ENCODE results near the gene DNAH10.

Gene DNAH10

DNA sequence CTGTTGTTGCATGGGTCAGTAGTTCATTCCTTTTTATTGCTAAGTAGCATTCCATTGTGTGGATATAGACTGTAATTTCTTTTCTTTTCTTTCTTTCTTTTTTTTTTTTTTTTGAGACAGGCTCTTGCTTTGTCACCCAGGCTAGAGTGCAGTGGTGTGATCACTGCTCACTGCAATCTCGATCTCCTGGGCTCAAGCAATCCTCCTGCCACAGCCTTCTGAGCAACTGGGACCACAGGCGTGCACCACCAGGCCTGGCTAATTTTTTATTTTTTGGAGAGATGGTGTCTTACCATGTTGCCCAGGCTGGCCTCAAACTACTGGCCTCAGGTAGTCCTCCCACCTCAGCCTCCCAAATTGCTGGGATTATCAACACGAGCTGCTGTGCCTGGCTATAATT, 44.8 kb upstream of the DNAH10 start:
- Histone ChIP-seq H3K9me3 (no peaks in the 10 kb centered on the region), H3K27me3 (no peaks in the 10 kb centered on the region), H3K27ac (no peak overlapping the region), H3K4me3 (no peak overlapping the region), H3K36me3 (peaks cover 6 to 26% (median 10%) of the 10 kb centered on the region in 3 donors), H3K4me1 (peaks cover 0 to 23% (median 14%) of the 10 kb centered on the region in 4 donors)
- no peak for DNase-seq
- intact Hi-C loops (cut with DNase I; ENCODE audit: low total_unique reads) = no loop called here
- TF ChIP-seq, protein P1, sequence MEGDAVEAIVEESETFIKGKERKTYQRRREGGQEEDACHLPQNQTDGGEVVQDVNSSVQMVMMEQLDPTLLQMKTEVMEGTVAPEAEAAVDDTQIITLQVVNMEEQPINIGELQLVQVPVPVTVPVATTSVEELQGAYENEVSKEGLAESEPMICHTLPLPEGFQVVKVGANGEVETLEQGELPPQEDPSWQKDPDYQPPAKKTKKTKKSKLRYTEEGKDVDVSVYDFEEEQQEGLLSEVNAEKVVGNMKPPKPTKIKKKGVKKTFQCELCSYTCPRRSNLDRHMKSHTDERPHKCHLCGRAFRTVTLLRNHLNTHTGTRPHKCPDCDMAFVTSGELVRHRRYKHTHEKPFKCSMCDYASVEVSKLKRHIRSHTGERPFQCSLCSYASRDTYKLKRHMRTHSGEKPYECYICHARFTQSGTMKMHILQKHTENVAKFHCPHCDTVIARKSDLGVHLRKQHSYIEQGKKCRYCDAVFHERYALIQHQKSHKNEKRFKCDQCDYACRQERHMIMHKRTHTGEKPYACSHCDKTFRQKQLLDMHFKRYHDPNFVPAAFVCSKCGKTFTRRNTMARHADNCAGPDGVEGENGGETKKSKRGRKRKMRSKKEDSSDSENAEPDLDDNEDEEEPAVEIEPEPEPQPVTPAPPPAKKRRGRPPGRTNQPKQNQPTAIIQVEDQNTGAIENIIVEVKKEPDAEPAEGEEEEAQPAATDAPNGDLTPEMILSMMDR (IDR thresholded peaks at IDR 0.05) = no peak

DNA sequence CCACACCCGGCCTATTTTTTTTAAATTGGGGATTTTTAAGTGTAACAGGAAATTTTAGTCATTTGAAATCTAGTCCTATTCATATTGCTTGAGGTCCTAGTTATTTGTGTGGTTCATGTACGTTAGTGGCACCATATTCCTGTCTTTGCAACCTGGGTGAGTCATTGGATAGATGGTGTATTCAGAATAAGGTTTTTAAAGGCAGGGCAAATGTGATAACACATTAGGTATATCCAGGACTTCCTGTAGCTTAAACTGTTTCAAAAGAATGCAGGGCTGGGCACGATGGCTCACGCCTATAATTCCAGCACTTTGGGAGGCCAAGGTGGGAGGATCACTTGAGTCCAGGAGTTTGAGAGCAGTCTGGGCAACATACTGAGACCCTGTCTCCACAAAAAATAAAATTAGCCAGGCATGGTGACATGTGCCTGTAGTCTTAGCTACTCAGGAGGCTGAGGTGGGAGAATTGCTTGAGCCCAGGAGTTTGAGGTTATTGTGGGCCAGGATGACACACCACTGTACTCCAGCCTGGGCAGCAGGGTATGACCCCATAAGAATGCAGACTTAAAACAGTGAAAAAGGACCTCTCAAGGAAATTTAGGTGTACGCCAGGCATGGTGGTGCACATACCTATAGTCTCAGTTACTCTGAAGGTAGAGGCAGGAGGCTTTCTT, 41.8 kb upstream of the DNAH10 start:
- Histone ChIP-seq H3K27ac (no peak overlapping the region), H3K27me3 (no peaks in the 10 kb centered on the region), H3K9me3 (no peaks in the 10 kb centered on the region), H3K36me3 (peaks cover 22 to 53% (median 23%) of the 10 kb centered on the region in 3 donors), H3K4me1 (no peaks in the 10 kb centered on the region), H3K4me3 (no peak overlapping the region)
- no peak for DNase-seq
- TF ChIP-seq, protein P1 (IDR thresholded peaks at IDR 0.05) = no peak
- intact Hi-C loops (cut with DNase I; ENCODE audit: low total_unique reads) = no loop called here

DNA sequence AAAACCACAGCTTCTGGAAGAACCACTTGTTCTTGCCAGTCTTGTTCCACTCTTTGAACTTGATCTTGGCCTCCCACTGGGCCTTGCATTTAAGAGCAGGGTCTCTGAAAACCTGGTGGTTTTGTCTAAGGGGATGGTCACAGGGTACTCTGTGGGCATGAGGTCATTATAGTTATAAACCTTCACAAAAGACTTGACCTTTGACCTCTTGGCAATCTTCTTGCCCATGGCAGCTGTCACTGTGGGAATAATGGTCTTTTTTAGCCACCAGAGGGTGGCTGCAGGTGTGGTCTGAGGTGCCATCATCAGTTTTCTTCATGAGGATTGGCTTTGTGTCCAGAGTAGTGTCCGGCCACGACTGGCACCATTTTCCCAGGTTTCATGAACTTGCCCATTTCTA, 40.9 kb upstream of the DNAH10 start:
- intact Hi-C loops (cut with DNase I; ENCODE audit: low total_unique reads) = no loop called here
- TF ChIP-seq, protein P1 (IDR thresholded peaks at IDR 0.05) = no peak
- no peak for DNase-seq
- no peak overlapping the region for H3K27ac ChIP-seq
- H3K9me3 ChIP-seq = no peaks in the 10 kb centered on the region
- H3K4me3 ChIP-seq = no peak overlapping the region
- peaks cover 30 to 63% (median 32%) of the 10 kb centered on the region in 3 donors for H3K36me3 ChIP-seq
- no peaks in the 10 kb centered on the region for H3K27me3 ChIP-seq
- no peaks in the 10 kb centered on the region for H3K4me1 ChIP-seq

DNA sequence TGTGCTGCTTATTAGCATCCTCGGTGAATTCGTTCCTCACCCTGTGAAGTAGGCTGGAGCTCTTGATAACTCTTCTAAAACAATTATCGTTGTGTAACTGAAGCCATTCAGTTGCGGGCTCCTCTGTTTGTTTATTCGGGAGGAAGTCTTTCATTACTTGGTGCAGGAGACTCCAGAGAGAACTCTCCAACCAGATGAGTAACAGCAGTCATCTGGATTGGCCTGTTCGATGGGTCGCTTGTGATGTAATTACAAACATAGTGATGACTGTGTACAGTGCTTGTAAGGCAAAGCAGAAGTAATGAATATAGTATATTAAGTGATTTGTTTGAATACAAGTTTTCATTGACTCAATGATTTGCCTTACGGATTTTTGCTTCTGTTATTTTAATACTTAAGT, 39.1 kb upstream of the DNAH10 start:
- Histone ChIP-seq H3K4me3 (no peak overlapping the region), H3K36me3 (peaks cover 48 to 80% (median 49%) of the 10 kb centered on the region in 3 donors), H3K27ac (no peak overlapping the region), H3K27me3 (no peaks in the 10 kb centered on the region), H3K4me1 (no peaks in the 10 kb centered on the region), H3K9me3 (no peaks in the 10 kb centered on the region)
- no peak for DNase-seq
- intact Hi-C loops (cut with DNase I; ENCODE audit: low total_unique reads) = no loop called here
- TF ChIP-seq, protein P1 (IDR thresholded peaks at IDR 0.05) = no peak

DNA sequence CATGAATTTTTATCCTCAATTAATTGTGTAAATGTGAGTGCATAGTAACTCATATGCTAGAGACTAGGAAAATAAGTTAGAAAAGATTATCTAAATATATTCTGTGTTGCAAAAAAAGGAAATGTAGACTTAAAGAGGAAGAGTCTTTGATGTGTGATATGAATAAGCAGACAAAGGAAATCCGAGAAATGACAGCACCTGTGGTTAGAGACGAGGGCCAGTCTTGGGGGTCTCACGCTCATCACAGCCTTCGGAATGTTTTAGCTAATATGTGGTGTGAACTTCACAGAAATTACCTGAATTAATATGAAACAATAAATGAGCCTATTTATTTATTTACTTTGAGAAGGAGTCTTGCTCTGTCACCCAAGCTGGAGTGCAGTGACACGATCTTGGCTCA, 38.3 kb upstream of the DNAH10 start:
- Histone ChIP-seq H3K36me3 (peaks cover 48 to 88% (median 51%) of the 10 kb centered on the region in 3 donors), H3K9me3 (no peaks in the 10 kb centered on the region), H3K27me3 (no peaks in the 10 kb centered on the region), H3K27ac (no peak overlapping the region), H3K4me3 (no peak overlapping the region), H3K4me1 (no peaks in the 10 kb centered on the region)
- TF ChIP-seq, protein P1 (IDR thresholded peaks at IDR 0.05) = no peak
- intact Hi-C loops (cut with DNase I; ENCODE audit: low total_unique reads) = no loop called here
- no peak for DNase-seq
